Nephron progenitor cell (in vitro differentiated cells): ENCODE data around the gene DES.

Experiments
- DNase-seq: peaks from one replicate; pipeline ENCODE4 v3.0.0; 2021
- H3K27ac Mint-ChIP-seq: 2 replicates; pipeline ENCODE4 v1.8.0; 2021; ENCODE audit warnings: mild to moderate bottlenecking, moderate library complexity, mixed read lengths
- H3K27me3 Mint-ChIP-seq: 2 replicates; pipeline ENCODE4 v1.8.0; 2021; ENCODE audit warnings: mild to moderate bottlenecking, low read depth, mixed read lengths; ENCODE audit not compliant: poor library complexity
- H3K36me3 Mint-ChIP-seq: 2 replicates; pipeline ENCODE4 v1.8.0; 2021; ENCODE audit warnings: low read depth, mixed read lengths
- H3K4me1 Mint-ChIP-seq: 2 replicates; pipeline ENCODE4 v1.8.0; 2021; ENCODE audit warnings: mixed read lengths
- H3K4me3 Mint-ChIP-seq: 2 replicates; pipeline ENCODE4 v1.8.0; 2021; ENCODE audit warnings: mild to moderate bottlenecking, moderate library complexity, mixed read lengths
- H3K9me3 Mint-ChIP-seq: 2 replicates; pipeline ENCODE4 v1.8.0; 2021; ENCODE audit warnings: mild to moderate bottlenecking, moderate library complexity, mixed read lengths
- TF ChIP-seq, protein P1 (sequence below): fragments of 200-600 bp; sonication (generic); IDR thresholded peaks from 2 replicates; pipeline ENCODE4 v1.5.0; 2021; ENCODE audit warnings: antibody characterized with exemption

DES gene

DNA sequence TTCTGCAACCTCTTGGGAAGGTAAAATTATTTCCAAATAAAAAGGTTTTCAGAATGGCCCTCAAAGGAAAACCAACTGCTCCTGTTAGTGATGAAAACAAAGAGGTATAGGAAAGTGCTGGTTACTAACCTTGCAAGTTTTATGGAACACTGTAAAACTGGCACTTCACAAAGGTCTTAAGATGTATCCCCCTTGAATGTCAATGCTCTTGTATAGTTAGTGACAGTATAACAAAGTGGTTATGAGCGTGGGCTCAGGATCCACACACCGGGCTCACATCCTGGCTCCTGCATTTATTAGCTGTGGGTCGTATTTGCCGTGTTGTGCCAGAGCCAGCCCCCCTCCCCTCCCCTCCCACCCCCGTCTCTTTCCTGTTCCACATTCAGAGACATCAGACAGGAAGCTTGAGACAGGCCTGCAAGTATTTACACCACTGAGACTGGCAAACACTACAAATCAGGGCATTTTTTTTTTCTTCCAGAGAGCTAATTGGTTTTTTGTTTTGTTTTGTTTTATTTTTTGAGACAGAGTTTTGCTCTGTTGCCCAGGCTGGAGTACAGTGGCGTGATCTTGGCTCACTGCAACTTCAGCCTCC lies 21.2 kb upstream of the DES start:
- no peak overlapping the region for H3K27ac Mint-ChIP-seq
- H3K4me3 Mint-ChIP-seq, result no peak overlapping the region
- no peak for DNase-seq

GRCh38 chr2:219398721-219399363 lies 19.3 kb upstream of the DES start:
- TF ChIP-seq, protein P1, sequence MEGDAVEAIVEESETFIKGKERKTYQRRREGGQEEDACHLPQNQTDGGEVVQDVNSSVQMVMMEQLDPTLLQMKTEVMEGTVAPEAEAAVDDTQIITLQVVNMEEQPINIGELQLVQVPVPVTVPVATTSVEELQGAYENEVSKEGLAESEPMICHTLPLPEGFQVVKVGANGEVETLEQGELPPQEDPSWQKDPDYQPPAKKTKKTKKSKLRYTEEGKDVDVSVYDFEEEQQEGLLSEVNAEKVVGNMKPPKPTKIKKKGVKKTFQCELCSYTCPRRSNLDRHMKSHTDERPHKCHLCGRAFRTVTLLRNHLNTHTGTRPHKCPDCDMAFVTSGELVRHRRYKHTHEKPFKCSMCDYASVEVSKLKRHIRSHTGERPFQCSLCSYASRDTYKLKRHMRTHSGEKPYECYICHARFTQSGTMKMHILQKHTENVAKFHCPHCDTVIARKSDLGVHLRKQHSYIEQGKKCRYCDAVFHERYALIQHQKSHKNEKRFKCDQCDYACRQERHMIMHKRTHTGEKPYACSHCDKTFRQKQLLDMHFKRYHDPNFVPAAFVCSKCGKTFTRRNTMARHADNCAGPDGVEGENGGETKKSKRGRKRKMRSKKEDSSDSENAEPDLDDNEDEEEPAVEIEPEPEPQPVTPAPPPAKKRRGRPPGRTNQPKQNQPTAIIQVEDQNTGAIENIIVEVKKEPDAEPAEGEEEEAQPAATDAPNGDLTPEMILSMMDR, result no peak
- Mint-ChIP-seq H3K36me3 (no peaks in the 10 kb centered on the region), H3K27ac (no peak overlapping the region), H3K4me3 (no peak overlapping the region), H3K27me3 (peaks cover 23% of the 10 kb centered on the region), H3K9me3 (peaks cover 4% of the 10 kb centered on the region), H3K4me1 (peaks cover 64% of the 10 kb centered on the region)
- DNase-seq, result no peak

More for the DNA sequence above, 21.2 kb upstream of the DES start:
- Mint-ChIP-seq H3K27me3 (peaks cover 32% of the 10 kb centered on the region), H3K9me3 (peaks cover 13% of the 10 kb centered on the region), H3K4me1 (peaks cover 46% of the 10 kb centered on the region), H3K36me3 (no peaks in the 10 kb centered on the region)
- TF ChIP-seq, protein P1, result no peak

GRCh38 chr2:219399716-219400478 lies 18.3 kb upstream of the DES start:
- Mint-ChIP-seq H3K9me3 (no peaks in the 10 kb centered on the region), H3K4me1 (peaks cover 75% of the 10 kb centered on the region), H3K4me3 (no peak overlapping the region), H3K36me3 (no peaks in the 10 kb centered on the region), H3K27me3 (peaks cover 16% of the 10 kb centered on the region), H3K27ac (no peak overlapping the region)
- TF ChIP-seq, protein P1, result no peak
- DNase-seq, result no peak

DNA sequence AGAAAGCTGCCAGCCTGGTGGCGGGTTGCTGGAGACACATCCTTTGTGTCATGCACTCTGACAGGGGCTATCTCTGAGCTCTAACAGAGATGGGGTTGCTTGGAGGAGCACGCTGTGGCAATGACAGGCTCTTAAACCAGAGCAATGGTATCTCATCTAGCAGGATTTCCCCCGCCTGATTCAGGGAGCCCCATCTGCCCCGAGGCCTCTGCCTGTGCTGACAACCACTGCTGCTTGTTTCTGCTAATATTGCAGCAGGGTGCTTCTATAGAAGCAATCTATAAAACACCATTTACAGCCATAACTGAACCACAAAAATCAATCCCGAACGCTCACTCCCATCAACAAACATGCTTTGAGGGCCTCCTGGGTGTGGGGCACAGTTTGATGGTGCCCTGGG lies 17.6 kb upstream of the DES start:
- no peaks in the 10 kb centered on the region for H3K36me3 Mint-ChIP-seq
- H3K4me1 Mint-ChIP-seq, result peaks cover 80% of the 10 kb centered on the region

GRCh38 chr2:219401606-219402005 lies 16.6 kb upstream of the DES start:
- Mint-ChIP-seq H3K27ac (no peak overlapping the region), H3K4me1 (peaks cover 83% of the 10 kb centered on the region), H3K36me3 (no peaks in the 10 kb centered on the region), H3K9me3 (no peaks in the 10 kb centered on the region), H3K27me3 (peaks cover 10% of the 10 kb centered on the region), H3K4me3 (no peak overlapping the region)
- DNase-seq, result no peak
- TF ChIP-seq, protein P1, result no peak

More for the DNA sequence above, 17.6 kb upstream of the DES start:
- Mint-ChIP-seq H3K9me3 (no peaks in the 10 kb centered on the region), H3K27ac (no peak overlapping the region), H3K4me3 (no peak overlapping the region), H3K27me3 (peaks cover 16% of the 10 kb centered on the region)
- DNase-seq, result no peak
- TF ChIP-seq, protein P1, result no peak
